Endometrial microvascular endothelial cells (primary cell): ENCODE measurements around the gene USP9X. TPM values are rescaled to one million over a fixed set of nuclear protein-coding genes. Genes with fewer than 3 reads are reported as not detected.
"Not testable (repeated sequence)": the region's sequence is repeated elsewhere in the genome, so short reads cannot be mapped to it uniquely, and the experiment has no call there.

Experiments used
- in situ Hi-C: cut with HindIII; loops from 2 replicates; pipeline ENCODE4 v1.10.0; 2017; ENCODE audit warnings: low sequenced_read_pairs, low pct_unique_long_range_greater_than_20kb; ENCODE audit errors: inconsistent ontology term
- total RNA-seq: library from RNA; depleted of rRNA; stranded (reverse); fragments of >200 nt; gene quantifications from one replicate; pipeline ENCODE4 v1.2.3, GENCODE V29; 2015; ENCODE audit errors: inconsistent ontology term

USP9X gene
- total RNA-seq, 1 donor from 2014 or later, result 56.0 TPM

DNA sequence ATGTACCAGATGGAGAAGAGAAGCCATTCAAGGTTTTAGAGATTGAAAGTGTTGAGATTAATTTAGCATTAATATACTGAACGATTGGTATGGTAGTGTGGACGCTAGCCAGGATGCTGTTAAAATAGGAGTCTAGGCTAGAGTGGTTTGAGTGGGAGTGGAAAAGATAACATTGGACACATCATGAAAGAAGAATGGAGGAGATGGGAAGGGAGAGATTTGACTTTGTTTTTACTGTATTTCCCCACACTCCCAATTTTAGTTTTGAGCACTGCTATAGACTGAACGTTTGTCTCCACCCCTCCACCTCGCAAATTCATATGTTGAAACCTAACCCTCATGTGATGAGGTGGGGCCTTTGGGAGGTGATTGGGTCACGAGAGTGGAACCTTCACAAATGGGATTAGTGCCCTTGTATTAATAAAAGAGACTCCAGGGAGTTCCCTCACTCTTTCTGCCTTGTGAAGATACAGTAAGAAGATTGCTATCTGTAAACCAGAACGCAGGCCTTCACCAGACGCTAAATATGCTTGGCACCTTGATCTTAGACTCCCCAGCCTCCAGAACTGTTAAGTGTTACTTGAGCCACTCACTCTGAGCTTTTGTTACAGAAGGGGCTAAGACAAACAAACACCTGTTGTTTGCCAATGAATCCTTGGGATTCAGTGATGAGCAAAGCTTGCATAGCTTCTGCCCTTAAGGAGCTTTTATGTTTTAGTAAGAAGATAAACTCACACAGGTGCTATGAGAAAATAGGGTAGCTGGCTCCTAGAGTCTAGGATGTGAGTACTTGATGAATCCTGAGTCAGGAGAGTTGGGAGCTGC, 25.8 kb downstream of the USP9X start:
- in situ Hi-C loops, result no loop called here

DNA sequence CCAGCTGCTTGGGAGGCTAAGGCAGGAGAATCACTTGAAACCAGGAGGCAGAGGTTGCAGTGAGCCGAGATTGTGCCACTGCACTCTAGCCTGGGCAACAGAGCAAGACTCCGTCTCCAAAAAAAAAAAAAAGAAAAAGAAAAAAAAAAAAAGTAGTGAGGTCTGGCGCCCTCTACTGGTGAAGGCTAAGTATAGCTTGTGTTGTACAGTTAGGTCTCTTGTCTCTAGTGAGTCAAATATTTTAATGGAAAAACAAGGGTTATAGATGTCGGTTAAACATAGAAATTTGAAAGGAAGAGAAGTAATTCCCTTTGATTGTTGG, 29.8 kb downstream of the USP9X start:
- in situ Hi-C loops, result not testable (repeated sequence)

DNA sequence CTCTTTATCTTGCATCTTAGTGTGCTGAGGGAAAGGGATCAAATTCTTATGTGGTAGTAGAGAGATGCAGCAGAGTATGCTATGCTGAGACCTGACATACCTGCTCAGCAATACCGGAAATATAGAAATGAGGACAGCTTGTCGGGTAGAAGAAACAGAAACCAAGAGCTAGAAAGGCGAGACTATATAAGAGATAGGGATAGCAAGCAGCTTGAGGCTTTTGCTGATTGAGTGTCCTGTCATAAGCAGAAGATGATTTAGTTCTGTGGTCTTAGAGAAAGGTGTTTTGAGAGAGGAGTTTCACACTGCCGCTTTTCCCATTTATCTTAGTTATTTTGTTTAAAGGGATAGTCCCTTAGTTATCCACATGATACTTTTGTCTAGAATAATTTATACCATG, 31.7 kb downstream of the USP9X start:
- in situ Hi-C loops, result no loop called here

DNA sequence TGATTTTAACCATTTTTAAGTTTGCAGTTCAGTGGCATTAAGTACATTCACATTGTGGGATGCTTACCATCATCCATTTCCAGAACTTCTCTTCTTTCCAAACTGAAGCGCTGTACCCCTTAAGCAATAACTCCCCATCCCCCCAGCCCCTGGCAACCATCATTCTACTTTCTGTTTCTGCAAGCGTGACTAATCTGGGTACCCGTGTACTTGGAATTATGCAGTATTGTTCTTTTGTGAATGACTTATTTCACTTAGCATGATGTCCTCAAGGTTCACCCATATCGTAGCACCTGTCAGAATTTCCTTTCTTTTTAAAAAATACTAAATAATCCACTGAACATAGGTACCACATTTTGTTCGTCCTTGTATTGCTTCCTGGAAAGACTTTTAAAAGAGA, 32.9 kb downstream of the USP9X start:
- in situ Hi-C loops, result no loop called here

DNA sequence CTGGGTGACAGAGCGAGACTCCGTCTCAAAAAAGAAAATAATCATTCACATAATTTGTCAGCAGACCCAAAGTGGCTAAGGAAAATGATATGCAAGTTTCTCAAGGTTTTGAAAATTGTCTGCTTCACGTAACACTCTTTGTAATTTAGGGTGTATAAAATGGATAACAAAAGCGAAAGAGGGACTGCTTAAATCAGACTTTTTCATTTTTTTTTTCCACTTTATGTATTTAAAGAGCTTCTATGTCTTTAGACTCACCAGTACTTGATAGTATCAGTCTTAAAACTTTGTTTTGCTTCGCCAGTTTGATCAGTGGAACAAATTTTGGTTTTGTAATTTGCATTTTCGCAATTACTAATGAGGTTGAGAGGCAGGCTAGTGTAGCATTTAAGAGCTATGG, 34.6 kb downstream of the USP9X start:
- in situ Hi-C loops, result no loop called here

DNA sequence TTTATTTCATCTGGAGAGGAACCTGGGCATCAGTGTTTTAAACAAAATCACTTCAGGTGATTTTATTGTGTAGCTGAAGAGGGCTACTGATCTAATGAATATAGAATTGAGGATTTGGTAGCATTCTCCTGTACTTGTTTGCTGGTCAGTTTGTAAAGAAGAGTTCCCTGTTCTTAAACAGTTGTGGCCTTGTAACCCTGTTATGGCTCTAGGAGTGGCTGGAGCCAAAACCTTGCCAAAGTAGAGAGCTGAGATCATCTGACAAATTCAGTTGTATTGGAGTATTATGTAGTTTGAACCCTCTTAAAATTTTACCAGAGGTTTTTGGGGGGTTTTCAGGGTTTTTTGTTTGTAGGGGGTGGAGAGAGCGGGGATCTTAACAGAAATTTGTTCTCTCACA, 36.5 kb downstream of the USP9X start:
- in situ Hi-C loops, result no loop called here

DNA sequence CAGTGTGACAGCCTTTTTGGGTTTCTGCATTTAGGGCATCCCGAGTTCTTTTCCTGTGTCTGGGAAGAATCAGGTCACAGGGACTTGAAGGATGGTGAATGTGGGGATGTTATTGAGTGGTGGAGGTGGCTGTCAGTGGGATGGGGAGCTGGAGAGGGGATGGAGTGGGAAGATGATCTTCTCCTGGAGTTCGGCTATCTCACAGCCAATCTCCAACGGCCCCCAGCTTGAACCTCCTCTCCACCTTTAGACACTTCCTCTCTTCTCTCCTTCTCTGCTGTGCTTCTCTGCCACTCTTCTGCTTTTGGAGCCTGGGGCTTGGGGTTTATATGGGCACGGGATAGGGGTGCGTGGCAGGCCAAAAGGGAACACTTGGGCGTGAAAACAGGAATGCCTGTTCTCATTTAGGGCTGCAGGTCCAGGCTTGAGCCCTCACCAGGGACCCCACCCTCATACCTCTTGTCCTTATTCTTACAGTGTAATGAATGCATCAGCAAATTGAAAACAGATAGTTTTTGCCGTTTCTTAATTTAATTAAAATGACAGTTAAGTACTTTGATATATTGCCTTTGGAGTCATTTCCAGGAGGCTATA, 37.5 kb downstream of the USP9X start:
- in situ Hi-C loops, result no loop called here

DNA sequence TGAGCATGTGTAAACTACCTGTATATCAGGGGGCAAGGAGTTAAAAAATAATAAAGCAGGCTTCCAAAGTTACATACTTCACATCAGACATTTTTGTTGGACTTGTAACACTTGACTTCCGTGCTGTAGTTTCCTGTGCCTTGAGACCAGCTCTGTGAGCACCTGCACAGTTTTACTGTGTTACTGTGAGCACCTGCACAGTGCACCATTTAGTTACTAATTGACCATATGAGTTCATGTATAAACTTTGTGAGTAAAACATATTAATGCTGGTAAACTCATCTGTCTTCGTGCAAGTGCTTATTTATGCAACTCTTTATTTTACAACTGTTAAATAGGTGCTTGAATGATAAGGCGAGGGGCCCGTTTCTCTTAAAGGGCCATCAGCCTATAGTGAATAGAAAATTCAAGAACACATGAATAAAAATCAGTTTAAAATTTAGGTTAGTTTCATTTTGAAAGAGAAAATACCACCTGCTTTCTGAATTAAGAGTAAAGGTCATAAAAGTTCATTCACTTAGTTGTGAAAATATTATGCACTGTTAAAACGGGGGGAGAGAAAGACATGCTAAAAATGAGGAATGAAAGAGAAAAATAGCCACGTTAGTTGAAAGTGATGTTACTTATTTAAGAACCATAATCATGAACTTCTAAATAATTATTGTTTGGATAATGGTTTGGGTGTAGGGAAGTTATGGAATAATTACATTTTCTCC, 42.4 kb downstream of the USP9X start:
- in situ Hi-C loops, result no loop called here

DNA sequence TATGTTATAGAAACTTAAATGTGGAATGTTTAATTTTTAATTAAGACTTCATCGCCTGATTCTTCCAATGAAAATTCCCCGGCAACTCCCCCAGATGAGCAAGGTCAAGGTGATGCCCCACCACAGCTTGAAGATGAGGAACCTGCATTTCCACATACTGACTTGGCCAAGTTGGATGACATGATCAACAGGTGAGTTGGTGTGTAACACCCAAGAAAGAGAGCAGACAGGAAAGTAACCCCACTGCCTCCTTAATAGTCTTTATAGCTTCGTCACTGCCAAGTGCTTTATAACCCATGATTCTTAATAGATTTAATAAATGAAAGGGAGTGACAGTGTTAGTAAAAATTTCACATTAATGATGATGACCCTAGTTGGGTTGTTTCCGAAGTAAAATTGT, 43.7 kb downstream of the USP9X start:
- in situ Hi-C loops, result no loop called here

DNA sequence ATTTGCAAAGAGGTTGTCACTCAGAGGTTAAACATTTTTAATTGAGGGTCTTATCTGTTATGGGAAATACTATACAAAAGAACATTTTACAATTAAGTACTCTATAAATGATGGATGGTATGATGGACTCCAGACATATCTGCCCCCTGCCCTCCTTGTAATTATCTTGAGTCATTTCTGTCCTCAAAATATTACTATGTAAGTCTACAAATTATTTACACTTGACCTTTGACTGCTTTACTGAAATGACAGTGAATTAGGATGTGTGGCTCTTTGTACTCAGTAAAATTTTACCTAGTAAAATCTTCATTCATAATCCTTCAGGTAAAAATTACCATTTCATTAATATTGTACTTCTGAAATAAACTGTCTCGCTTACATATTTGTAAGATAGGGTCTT, 46.5 kb downstream of the USP9X start:
- in situ Hi-C loops, result no loop called here

DNA sequence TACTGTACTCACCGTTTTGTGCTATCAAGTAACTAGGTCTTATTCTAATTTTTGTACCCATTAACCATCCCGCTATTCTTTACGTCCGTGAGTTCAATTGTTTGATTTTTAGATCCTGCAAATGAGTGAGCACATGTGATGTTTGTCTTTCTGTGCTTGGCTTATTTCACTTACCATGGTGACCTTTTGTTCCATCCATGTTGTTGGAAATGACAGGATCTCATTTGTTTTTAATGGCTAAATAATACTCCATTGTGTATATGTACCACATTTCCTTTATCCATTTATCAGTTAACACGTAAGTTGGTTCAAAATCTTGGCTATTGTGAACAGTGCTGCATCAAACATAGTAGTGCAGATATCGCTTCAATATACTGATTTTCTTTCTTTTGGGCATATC, 48.3 kb downstream of the USP9X start:
- in situ Hi-C loops, result no loop called here

DNA sequence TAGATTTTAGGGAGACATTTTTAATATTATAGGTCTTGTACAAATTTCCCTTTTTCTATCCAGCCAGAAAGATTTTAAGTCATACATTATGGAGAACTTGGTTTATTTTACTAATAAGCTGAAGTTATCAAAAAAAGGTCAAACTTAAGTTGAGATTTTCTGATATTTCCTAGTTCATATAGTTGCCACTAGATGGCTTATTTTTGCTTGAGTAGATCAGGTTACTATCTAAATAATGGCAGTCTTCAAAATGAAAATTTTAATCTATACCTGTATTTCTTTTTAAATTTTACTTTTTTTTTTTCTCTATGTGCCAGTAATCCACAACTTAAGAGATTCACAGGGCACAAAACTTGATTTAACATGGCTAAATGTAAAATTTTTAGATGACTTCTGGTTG, 52.3 kb downstream of the USP9X start:
- in situ Hi-C loops, result no loop called here

DNA sequence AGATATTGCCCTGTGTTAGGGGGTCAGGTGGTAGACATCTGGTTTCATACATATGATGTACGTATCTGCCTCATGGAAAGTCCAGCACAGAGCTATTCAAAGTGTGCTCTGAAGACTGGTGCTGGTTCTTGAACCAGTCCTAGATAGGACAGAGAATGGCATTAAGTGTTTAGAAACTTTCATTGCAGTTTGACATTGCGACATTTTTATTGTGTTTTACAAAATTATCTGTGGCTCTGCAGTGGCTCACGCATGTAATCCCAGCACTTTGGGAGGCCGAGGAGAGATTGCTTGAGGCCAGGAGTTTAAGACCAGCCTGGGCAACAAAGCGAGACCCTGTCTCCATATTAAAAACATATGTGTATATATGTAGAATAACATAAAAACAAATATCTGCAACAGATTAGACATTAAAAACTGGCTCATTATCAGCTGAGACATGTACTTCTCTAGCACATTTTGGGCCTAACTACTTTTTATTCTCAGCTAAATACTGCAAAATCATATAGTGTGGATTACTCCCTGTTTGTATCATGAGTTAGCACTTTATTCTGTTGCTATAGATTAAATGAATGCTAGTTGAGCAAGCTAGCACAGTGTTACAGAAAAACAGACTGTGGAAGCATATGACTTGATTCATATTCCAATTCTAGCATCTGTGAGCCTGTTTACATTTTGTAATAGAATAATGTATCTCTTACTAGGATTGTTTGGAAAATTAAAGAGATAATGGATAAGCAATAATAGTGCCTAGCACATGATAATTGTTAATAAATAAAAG, 57.1 kb downstream of the USP9X start:
- in situ Hi-C loops, result no loop called here

DNA sequence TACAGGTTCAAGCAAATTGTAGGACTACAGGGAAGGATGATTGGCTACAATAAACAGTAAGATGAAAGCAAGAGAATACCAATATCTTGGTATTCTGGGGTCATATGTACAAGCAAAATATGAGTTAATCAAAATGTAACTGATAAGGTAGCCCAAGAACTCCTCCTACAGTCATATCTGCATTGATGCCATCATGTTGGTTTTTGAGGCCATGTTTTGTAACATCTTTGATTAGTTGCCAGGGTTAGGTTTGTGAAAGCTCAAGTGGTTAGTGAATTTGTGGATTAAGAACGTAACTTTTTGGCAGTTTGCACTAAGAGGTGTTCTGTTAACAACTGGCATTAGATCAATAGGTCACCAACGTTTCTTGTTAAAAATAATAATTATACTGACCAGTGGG, 59.6 kb downstream of the USP9X start:
- in situ Hi-C loops, result no loop called here

DNA sequence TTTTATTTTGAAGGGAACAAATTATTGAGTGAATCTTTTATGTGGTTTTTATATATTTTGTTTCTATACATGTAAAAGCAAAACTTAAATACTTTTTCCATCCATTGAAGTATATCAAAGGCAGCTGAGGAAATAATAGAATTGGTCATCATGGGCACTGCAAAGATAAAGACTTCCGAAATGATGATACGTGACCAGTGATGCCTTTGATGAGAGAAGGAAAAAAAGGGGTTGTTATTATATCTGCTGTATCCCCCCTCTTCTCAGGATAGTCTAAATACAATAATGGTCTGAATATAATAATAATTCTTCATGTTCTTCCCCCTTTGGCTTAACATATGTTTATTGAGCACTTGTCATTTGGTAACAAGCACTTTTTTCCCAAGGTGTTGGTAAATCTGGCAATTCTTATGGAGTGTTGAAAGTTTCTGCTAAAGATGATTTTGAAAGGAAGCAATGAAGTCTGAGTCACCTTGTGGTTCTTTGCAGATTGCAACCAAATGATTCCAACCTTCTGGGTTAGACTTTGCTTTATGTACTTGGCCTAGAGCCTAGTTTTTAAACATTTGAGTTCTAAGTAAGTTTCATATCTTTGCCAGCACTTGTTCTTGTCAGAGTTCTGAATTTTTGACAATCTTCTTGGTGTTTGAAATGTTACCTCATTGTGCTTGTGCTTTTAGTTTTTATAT, 60.8 kb downstream of the USP9X start:
- in situ Hi-C loops, result no loop called here

DNA sequence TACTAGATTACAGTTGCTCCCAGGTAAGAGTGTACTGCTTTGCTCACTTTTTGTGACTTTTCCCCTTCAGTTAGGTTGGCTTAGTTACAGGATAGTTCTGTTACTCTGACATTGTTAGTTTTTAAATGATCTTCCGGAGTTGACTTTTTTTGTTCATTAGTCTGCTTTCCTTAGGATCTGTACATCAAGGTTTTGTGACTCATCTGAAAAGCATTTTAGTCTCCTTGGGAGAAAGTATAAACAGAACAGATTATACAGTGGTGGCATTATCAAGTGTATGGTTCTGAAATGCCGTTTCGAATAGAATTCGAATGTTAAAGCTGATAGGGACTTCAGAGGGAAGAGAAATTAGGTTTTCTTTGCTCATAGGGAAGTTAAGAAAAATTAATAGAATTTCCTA, 63.3 kb downstream of the USP9X start:
- in situ Hi-C loops, result no loop called here

DNA sequence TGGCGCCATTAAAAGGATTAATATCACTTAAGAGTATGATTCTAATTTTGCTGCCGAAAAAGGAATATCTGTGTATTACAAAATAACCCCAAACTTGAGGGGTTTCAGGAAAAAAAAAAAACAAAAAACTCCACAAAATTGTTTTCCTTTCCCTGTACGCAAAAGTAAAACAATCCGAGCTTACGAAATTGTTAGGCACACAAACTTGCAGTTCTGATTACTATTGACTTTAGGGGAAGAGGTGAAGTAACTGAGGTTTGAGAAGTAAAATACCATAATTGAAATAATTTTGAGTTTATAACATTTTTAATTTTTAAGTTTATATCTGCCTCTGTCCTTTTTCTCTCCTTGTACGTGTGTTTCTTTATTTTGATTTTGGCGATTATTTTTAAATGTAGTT, 64.8 kb downstream of the USP9X start:
- in situ Hi-C loops, result no loop called here

DNA sequence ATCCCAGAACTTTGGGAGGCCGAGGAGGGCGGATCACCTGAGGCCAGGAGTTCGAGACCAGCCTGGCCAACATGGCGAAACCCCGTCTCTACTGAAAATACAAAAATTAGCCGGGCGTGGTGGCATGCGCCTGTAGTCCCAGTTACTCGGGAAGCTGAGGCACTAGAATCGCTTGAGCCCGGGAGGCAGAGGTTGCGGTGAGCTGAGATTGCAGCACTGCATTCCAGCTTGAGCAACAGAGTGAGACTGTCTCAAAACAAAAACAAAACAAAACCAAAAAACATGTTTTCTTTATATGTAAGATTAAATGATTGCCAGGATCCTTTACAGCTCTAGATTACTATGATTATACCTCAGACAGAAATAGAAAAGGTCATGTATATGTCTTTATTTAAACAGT, 66.5 kb downstream of the USP9X start:
- in situ Hi-C loops, result not testable (repeated sequence)

DNA sequence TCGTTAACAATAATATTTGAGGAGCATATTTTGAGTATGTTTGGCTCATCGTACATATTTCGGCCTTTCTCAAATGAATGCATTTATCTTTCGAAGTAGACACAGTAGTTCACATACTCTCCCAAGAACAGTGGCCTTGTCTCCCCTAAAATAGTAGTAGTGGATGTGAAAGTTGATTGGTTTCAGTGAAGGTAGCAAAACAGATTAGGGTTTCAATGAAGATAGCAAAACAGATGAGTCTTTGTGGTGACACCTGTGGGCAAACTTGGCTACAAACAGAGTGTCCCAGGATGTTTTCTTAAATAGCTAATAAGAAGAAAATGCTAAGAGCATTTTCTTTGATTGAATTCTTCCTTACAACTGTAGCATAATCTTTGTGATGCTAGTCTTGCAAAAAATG, 67.0 kb downstream of the USP9X start:
- in situ Hi-C loops, result no loop called here
